ENCODE measurements around the gene GNG11. TPM values are rescaled to one million over a fixed set of nuclear protein-coding genes. Genes with fewer than 3 reads are reported as not detected.

GNG11 gene
- total RNA-seq, 2 donors from 2014 or later = 1.3 to 3.1 TPM

DNA sequence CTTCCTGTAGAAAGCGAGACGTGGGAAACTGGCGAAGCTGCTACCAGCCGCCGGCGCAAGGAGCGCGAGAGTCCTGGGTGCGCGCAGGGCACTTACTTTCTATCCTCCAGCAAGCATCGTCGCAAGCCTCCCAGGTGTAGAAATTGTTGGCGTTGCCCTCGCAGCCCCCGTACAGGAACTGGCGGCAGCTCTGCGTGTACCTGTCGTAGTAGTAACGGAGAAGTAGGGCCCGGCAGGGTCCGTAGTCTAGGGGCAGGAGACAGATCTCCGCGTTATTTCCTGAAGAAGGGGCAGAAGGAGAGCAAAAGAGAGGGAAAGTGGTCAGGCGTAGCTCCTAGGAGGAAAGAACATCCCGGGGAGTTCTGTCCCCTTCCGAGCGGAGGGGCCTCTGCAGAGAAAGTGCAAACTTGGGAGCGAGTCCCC is 31.5 kb upstream of the GNG11 start:
- 1 to 3% methylated on average over 15 to 28 of the region's 28 CpGs for WGBS, 2 experiments (ENCODE audit: insufficient coverage in 1 of 2, insufficient read length in 1 of 2)
- Histone ChIP-seq H3K9ac (ENCODE audit: extremely low read depth, low read length, poor library complexity, severe bottlenecking) (no peak overlapping the region), H3K4me3 (ENCODE audit: low read length) (peak overlapping the region; percentile 85), H3K27ac (ENCODE audit: low read depth, low read length) (no peak overlapping the region), H3K27me3 (ENCODE audit: control insufficient read depth, insufficient read depth, low read length, poor library complexity, severe bottlenecking) (peaks cover 45% of the 10 kb centered on the region), H3K9me3 (ENCODE audit: control insufficient read depth, low read length) (no peaks in the 10 kb centered on the region), H3K36me3 (ENCODE audit: control insufficient read depth, insufficient read depth, low read length) (no peaks in the 10 kb centered on the region), H3K4me1 (ENCODE audit: control insufficient read depth, insufficient read depth, low read length) (no peaks in the 10 kb centered on the region)
- peak overlapping the region; percentile 74 for H3K4me3 Mint-ChIP-seq
- TF ChIP-seq, protein P1, sequence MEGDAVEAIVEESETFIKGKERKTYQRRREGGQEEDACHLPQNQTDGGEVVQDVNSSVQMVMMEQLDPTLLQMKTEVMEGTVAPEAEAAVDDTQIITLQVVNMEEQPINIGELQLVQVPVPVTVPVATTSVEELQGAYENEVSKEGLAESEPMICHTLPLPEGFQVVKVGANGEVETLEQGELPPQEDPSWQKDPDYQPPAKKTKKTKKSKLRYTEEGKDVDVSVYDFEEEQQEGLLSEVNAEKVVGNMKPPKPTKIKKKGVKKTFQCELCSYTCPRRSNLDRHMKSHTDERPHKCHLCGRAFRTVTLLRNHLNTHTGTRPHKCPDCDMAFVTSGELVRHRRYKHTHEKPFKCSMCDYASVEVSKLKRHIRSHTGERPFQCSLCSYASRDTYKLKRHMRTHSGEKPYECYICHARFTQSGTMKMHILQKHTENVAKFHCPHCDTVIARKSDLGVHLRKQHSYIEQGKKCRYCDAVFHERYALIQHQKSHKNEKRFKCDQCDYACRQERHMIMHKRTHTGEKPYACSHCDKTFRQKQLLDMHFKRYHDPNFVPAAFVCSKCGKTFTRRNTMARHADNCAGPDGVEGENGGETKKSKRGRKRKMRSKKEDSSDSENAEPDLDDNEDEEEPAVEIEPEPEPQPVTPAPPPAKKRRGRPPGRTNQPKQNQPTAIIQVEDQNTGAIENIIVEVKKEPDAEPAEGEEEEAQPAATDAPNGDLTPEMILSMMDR (conservative IDR thresholded peaks at IDR 0.05) = peak; percentile 24
- H3K36me3 Mint-ChIP-seq (ENCODE audit: low read depth) = no peaks in the 10 kb centered on the region
- no peak overlapping the region for H3K27ac Mint-ChIP-seq
- H3K27me3 Mint-ChIP-seq (ENCODE audit: insufficient read depth) = peaks cover 57% of the 10 kb centered on the region
- DNase-seq = no peak
- H3K4me1 Mint-ChIP-seq = peaks cover 4% of the 10 kb centered on the region
- H3K9me3 Mint-ChIP-seq = no peaks in the 10 kb centered on the region

DNA sequence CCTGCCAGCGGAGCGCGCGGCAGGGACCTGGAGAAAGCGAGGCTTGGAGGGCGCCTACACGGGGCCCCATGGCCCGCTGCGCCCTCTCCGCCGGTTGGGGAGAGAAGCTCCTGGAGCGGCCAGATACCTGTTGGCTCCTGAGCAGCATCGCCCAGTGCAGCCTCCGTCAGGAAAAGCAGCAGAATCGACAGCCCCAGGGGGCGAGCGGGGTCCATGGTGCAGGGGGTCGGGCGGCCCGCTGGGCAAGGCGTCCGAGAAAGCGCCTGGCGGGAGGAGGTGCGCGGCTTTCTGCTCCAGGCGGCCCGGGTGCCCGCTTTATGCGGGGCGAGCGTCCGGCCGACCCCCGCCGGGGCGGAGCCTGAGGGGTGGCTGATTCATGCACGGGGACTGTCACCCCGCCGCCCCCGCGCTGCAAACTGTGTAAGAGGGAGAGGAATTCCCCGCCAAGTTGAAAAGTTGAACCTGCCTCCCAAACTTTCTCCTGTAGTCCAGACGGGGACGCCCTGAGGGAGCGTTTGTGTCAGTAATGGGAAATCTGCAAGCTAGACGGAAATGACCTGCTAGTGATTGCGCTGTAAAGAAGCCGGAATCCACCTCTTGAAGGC is 31.0 kb upstream of the GNG11 start, which contains the start of gene TFPI2:
Gene TFPI2 (minus strand): TSS at position 290 of the 605 bp plus-strand sequence. CDS start 75 bp downstream, at position 215.
- Mint-ChIP-seq H3K4me1 (peaks cover 4% of the 10 kb centered on the region), H3K27me3 (ENCODE audit: insufficient read depth) (peaks cover 57% of the 10 kb centered on the region), H3K9me3 (no peaks in the 10 kb centered on the region), H3K4me3 (peak within 1 kb of the TSS; percentile 74), H3K36me3 (ENCODE audit: low read depth) (no peaks in the 10 kb centered on the region), H3K27ac (no peak within 1 kb of the TSS)
- H3K9me3 ChIP-seq (ENCODE audit: control insufficient read depth, low read length) = no peaks in the 10 kb centered on the region
- no peak within 1 kb of the TSS for H3K27ac ChIP-seq (ENCODE audit: low read depth, low read length)
- peak; percentile 86 for DNase-seq
- H3K27me3 ChIP-seq (ENCODE audit: control insufficient read depth, insufficient read depth, low read length, poor library complexity, severe bottlenecking) = peaks cover 45% of the 10 kb centered on the region
- no peak within 1 kb of the TSS for H3K9ac ChIP-seq (ENCODE audit: extremely low read depth, low read length, poor library complexity, severe bottlenecking)
- WGBS, 2 experiments (ENCODE audit: insufficient coverage in 1 of 2, insufficient read length in 1 of 2) = 0 to 2% methylated on average over 10 to 49 of the region's 49 CpGs
- no peaks in the 10 kb centered on the region for H3K36me3 ChIP-seq (ENCODE audit: control insufficient read depth, insufficient read depth, low read length)
- H3K4me1 ChIP-seq (ENCODE audit: control insufficient read depth, insufficient read depth, low read length) = no peaks in the 10 kb centered on the region
- peak within 1 kb of the TSS; percentile 85 for H3K4me3 ChIP-seq (ENCODE audit: low read length)
- TF ChIP-seq, protein P1 (conservative IDR thresholded peaks at IDR 0.05) = no peak

DNA sequence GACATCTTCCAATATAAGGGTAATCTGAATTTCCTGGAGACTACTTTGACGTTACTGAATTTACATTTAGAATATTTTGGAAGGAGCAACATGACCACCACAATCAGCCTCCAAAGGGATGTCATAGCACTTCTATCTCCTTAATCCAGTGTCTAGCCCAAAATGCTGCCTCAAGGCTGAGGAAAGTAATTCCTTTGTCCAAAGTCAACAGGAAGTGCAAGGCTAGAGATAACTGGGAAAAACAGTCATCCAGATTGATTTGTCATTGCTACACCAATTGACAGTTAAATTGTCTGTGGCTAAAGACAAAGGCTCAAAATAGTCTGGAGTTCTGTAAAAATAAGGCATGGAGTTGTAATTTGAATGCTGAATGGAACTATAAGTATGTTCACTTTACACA is 27.1 kb upstream of the GNG11 start:
- no peak for DNase-seq
- H3K27ac ChIP-seq (ENCODE audit: low read depth, low read length) = no peak overlapping the region
- peaks cover 32% of the 10 kb centered on the region for H3K27me3 ChIP-seq (ENCODE audit: control insufficient read depth, insufficient read depth, low read length, poor library complexity, severe bottlenecking)
- WGBS, 2 experiments (ENCODE audit: insufficient coverage in 1 of 2, insufficient read length in 1 of 2) = 93 to 100% methylated on average over 1 of the region's 1 CpG
- H3K4me1 Mint-ChIP-seq = peaks cover 5% of the 10 kb centered on the region
- H3K9ac ChIP-seq (ENCODE audit: extremely low read depth, low read length, poor library complexity, severe bottlenecking) = no peak overlapping the region
- H3K27ac Mint-ChIP-seq = no peak overlapping the region
- H3K36me3 ChIP-seq (ENCODE audit: control insufficient read depth, insufficient read depth, low read length) = no peaks in the 10 kb centered on the region
- no peaks in the 10 kb centered on the region for H3K9me3 Mint-ChIP-seq
- TF ChIP-seq, protein P1 (conservative IDR thresholded peaks at IDR 0.05) = no peak
- peaks cover 46% of the 10 kb centered on the region for H3K27me3 Mint-ChIP-seq (ENCODE audit: insufficient read depth)
- no peaks in the 10 kb centered on the region for H3K9me3 ChIP-seq (ENCODE audit: control insufficient read depth, low read length)
- H3K4me3 Mint-ChIP-seq = no peak overlapping the region
- no peak overlapping the region for H3K4me3 ChIP-seq (ENCODE audit: low read length)
- no peaks in the 10 kb centered on the region for H3K36me3 Mint-ChIP-seq (ENCODE audit: low read depth)
- no peaks in the 10 kb centered on the region for H3K4me1 ChIP-seq (ENCODE audit: control insufficient read depth, insufficient read depth, low read length)

Data from endodermal cell (in vitro differentiated cells).